HG02642 (cell line): Measurements from ENCODE around the gene VAMP4.

Source experiments
- ATAC-seq: cut with Tn5 transposase; IDR thresholded peaks from one replicate; pipeline ENCODE4 v1.9.1; 2021; ENCODE audit warnings: mild to moderate bottlenecking; ENCODE audit not compliant: unreplicated experiment, poor library complexity

The VAMP4 gene

DNA sequence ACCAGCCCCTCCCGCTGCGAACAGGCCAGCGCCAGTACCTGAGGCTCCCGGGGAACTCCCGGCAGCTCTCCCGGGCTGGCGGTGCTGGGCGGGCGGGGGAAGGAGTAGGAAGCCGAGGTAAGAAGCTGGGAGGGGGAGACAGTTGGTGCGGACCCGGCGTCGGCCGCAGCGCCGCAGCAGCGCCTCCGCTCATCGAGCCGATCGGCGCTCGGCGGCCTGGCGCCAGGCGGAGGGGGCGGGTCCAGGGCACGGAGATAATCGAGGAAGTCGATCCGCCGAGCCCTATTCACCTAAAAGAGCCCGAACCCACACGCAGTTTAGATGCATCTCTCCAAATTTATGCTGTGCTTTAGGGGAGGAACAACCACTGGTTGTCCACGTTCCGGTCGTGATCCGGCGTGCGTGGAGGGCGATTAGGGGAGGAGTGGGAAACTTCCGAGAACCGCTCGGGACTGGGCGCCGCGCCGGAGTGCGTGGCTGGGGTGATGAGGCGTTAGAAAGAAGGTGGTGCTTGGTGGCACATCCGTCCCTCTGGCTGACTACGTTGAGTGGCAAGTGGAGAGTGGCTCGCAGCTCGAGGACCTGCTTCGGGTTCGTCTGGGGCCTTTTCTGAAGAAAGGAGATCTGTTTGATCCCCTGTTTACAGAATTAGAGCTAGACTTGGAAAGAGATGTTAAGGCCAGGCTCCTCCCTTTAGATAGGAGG lies at the start of gene VAMP4:
TSS of gene VAMP4 (minus strand) at position 194 of the 705 bp plus-strand sequence. CDS start 3,651 bp downstream, outside the sequence.
- peak; percentile 90 for ATAC-seq

- no peak for ATAC-seq
Measured at GRCh38 chr1:171790318-171790717, 48.5 kb upstream of the VAMP4 start.

- ATAC-seq: no peak
Measured at GRCh38 chr1:171788696-171789095, 46.8 kb upstream of the VAMP4 start.

DNA sequence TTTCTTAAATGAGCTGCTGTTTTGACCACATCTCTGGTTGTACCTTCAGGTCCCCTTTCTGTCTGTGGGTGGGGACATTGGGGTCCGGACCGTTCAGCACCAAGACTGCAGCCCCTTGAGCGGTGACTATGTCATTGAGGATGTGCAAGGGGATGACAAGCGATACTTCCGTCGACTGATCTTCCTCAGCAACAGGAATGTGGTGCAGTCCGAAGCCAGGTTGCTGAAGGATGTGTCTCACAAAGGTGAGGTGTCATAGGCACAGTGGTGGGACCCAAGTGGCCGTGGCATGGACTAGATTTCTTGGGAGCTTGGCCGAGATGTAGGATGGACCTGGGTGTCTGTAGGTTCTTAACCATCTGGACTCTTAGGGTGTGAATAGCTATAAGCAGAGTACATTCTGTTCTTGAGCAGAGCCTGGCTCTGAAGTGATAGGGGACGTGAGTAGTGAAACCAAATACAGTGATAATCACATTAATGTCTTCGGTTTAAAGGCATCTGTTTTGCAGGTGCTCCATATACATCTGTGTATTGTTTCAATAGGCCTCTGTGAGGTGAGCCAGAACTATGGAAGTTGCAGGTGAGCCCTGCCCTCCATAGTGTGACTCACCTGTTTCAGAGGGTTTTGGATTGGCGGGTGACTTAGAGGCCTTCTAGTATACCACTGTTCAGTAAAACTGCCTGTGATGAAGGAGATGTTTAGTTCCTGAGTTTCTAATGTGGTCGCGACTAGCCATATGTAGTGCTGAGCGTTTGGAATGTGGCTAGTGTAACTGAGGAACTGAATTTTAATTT lies 46.0 kb upstream of the VAMP4 start:
- ATAC-seq: no peak

- no peak for ATAC-seq
Measured at GRCh38 chr1:171786534-171786933, 44.7 kb upstream of the VAMP4 start.

DNA sequence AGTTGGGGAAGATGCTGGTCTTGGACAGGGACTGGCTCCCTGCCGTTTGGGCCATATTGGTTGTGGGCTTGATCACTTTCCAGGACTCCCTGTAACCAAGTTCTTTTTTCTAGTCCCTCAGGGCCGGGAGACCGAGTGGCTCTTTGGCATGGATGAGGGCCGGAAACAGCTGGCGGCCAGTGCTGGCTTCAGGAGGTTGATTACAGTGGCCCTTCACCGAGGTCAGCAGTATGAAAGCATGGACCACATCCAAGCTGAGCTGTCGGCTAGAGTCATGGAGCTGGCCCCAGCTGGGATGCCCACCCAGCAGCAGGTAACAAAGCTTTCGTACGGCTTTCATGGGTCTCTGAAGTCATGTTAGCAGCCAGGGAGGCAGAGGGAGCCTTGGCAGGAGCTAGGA lies 43.9 kb upstream of the VAMP4 start:
- no peak for ATAC-seq

DNA sequence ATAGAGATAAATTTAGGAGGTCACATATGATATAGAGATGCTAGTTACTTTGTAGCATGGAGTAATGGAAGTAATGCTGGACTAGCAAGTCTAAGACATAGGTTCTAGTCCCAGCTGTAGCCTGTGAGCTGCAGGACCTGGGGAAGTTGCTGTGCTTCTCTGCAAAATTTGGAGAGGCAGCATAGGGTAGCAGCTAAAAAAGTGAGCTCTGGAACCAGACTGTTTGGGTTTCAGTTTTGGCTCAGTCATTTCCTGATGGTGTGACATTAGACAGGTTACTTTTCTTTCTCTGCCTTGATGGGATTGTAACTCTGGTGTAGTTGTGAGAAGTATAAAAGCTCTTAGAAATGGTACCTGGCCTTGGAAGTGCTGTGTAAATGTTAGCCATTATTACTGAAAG lies 42.9 kb upstream of the VAMP4 start:
- no peak for ATAC-seq

- ATAC-seq: no peak
Measured at GRCh38 chr1:171783816-171784530, 42.1 kb upstream of the VAMP4 start.

- ATAC-seq: peak; percentile 99
Measured at GRCh38 chr1:171781176-171781875, 39.5 kb upstream of the VAMP4 start, which contains the start of gene METTL13. METTL13 (plus strand) TSS chr1:171781660; CDS start chr1:171781968, 308 bp downstream.

GRCh38 chr1:171780583-171781175 lies 38.8 kb upstream of the VAMP4 start:
- ATAC-seq: no peak

DNA sequence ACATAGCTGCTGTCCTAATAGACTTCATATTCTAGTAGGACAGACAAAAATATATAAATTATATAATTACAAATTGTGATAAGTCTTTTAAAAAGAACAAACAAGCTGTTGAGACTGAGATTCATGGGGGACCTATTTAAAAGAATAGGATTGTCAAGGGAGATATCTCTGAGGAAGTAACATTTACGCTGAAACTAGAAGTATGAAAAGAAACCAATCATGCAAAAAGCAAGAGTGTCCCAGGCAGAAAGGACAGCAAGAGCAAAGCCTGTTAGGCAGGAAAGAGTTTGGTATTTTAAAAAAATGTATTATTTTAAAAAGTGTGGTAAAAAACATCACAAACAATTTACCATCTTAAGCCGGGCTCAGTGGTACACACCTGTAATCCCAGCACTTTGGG lies 30.4 kb upstream of the VAMP4 start:
- ATAC-seq: no peak

DNA sequence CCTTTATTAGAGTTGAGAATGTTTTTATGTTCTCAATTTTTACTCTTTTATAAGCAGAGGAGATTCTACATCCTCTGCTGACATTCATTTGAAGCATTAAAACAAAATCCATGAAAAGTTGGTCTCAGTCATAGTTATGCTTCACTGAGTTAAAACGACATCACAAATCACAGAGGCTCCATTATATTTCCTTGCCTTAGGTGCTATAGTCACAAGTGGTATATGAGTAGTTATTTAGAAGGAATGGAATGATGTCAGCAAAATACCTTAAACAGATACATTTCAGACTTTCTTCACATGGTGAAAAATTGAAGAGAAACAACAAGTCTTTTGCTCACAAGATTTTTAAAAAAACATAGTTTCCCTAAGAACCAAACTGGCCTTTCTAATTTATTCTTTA lies 27.9 kb upstream of the VAMP4 start:
- no peak for ATAC-seq

DNA sequence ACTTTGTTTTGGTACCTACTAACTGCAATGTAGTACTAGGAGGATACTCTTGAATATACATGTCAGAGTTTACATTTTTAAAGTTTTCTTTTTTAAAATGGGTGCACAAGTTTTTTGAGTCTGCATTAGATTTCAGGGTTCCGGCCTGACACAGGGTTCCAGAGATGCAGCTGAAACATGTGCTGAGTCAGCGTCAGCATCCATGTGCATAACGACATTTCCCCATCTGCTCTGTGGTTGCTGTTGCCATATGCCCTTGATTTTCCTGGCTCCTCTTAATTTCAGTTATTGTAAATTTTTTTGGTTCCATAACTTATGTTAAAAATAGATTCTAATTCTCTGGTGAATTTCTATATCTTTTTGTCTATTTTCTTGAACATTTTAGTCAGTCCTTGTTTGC lies 27.3 kb upstream of the VAMP4 start:
- ATAC-seq: no peak

GRCh38 chr1:171763764-171764163 lies 21.9 kb upstream of the VAMP4 start:
- no peak for ATAC-seq

DNA sequence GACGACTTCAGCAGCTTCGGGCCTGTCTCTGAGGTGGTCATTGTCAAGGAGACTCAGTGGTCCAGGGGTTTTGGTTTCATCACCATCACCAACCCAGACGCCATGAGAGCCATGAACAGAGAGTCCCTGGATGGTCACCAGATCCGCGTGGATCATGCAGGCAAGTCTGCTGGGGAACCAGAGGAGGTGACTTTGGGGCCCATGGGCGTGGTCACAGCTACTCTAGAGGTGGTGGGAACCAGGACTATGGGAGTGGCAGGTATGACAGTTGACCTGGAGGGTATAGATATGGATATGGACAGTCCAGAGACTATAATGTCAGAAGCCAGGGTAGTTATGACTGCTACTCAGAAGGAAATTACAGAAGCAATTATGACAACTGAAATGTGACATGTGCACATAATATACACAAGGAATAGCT lies 20.3 kb upstream of the VAMP4 start:
- ATAC-seq: no peak

DNA sequence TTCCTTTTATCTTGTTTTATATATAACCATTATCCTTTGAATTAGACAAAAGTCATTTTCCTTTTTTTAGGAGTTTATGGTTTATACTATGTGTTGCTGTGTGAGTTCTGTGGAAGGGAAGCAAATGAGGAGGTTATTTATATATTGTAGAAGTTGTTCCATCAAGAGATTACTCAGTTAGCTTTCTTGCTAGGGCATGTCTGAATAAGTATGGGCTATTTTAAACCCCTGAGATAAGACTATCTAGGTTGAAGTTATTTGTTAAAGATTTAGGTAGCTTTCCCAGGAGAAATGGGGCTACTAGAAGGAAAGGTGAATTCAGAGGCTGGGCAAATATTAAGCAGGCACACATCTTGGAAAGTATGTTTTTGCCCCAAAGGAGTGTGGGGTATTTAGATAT lies 16.1 kb upstream of the VAMP4 start:
- ATAC-seq: no peak

- no peak for ATAC-seq
Measured at GRCh38 chr1:171756856-171757255, 15.0 kb upstream of the VAMP4 start.

DNA sequence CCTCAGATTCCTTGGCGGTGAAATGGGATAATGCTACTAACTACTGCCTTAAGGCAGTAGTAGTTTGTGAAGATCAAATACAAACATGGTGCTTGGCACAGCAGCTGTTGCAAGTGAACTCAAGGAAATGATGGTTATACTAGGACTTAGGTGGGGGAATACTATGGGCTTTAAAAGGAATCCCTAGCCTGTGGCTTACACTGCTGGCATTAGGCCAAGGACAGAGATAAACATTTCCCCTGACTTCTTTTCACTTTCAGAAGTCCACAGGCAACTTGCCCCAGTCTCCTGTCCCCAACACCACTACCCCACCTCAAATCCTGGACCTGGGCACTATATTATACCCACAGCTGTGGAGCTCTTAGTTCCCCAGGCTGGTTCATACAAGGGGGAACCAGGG lies 13.1 kb upstream of the VAMP4 start:
- ATAC-seq: no peak

GRCh38 chr1:171754353-171754705 lies 12.5 kb upstream of the VAMP4 start:
- no peak for ATAC-seq

DNA sequence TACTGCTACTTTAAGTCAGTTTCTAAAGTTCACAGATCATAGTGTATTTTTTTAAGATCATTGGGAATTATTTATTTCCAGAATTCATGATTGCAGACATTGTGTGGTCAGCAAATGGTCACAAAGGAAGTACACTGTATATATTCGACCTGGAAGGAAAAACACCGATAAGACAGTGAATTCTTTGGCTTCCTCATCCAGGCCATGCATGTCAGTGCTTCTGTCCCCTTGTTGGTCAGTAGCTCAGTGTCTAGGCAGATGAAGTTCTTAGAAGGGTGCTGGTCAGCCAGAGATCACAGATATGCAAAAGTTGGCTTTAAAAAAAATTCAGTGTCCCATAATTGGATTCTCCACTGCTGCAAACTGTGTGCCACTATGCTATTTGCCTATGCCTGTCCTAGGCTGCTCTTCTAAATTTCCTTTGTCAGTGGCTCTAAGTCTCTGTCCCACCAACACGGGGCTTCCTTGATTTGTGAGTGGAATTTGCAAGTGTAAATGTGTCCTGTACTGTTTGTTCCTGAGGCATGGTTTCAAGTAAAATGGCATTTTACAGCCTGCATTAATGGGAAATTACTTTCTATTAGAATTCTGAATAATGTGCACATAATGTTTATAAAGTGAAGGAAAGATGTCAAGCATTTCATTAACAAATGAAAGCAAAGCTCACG lies 12.0 kb upstream of the VAMP4 start:
- ATAC-seq: no peak
